Mucosa of gallbladder (tissue), 1 donor: ENCODE measurements around the gene TSEN2. TPM values are rescaled to one million over a fixed set of nuclear protein-coding genes. Genes with fewer than 3 reads are reported as not detected.
"Not testable (repeated sequence)": the region's sequence is repeated elsewhere in the genome, so short reads cannot be mapped to it uniquely, and the experiment has no call there.

Experiments used
- DNase-seq: peaks from one replicate; pipeline ENCODE4 v3.0.0-alpha.2; 2020; ENCODE audit warnings: low spot score
- total RNA-seq: library from RNA; stranded (reverse); gene quantifications from one replicate; pipeline ENCODE4 v1.2.1, GENCODE V29; 2021
- donor health status: DM: no; HTN: no; CAD: no.

The TSEN2 gene
- total RNA-seq: 13.6 TPM

GRCh38 chr3:12484198-12484982, at the start of gene TSEN2:
TSS of gene TSEN2 (plus strand) at chr3:12484480. CDS start at chr3:12489801, 5,321 bp downstream.
- peak; percentile 95 for DNase-seq

GRCh38 chr3:12436514-12437220, 47.6 kb upstream of the TSEN2 start:
- no peak for DNase-seq

GRCh38 chr3:12437221-12437605, 47.1 kb upstream of the TSEN2 start:
- no peak for DNase-seq

DNA sequence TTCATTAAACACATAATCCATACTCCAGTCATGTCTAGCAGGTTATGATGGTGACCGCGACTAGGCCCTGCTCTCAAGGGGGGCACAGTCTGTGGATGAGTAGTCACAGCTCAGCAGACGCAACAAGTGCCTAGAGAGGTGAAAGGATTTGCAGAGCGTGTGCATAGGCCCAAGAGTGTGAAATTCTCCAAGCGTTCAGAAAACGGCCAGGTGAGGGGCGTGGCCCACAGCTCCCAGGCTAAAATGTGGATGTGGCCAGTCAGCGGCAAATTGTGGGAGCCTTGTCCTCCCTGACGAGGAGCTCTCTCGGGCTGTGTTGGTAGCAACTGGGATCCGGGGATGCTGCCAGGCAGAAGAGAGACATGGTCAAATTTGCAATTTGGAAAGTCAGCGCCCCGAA, 46.4 kb upstream of the TSEN2 start:
- no peak for DNase-seq

DNA sequence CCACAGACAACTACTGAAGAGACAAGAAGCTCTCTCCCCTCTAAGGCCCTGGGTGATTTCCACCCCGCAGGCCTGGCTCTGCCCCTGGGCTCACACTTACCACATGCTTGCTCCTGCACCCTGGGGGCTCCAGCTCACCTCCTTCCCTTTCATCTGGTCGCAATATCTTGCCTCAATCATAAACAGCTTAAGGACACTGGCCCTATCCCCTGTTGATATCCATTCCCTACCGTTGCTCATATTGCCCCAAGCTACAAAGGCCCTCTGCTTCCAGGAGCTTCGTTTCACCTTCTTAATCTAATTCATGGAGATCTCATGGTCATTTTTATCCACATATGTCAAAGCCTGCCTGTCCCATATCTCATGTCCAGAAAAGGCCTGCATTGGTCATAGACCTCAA, 46.0 kb upstream of the TSEN2 start:
- no peak for DNase-seq

GRCh38 chr3:12439161-12439940, 44.9 kb upstream of the TSEN2 start:
- DNase-seq: no peak

DNA sequence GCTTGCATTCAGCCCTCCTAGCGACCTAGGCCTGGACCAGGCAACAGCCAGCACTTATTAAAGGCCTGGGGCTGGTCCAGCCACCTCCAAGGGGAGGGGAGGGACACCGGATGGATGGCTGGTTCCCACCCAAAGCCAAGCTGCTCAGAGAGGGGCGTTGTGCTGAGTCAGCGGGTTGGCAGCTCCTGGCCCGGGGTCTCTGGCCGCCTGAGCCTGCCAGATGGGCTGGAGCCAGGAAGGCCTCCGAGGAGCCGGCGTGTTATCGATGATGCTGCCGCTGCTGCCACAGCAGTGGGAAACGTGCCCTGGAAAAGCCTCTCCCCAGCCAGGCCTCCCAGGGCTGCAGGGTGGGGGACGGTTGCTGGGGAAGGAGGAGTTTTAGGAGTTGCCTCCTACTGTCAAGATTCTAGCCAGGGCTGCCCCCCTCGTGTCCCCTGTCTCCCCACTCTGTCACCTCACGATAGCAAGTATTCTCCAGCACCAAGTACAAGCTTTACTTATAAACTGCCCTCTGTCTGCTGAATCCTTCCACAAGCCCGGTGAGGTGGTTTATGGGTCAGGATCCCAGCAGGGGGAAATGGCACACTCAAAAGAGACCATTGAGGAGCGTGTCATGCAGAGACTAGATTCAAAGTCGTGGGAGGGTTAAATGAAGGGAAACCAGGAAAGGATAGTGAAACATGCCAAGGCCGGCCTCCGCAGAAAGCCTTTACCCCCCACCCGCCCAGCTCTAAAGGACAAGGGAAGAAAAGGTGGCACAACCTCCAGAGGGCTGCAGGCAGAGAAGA, 43.2 kb upstream of the TSEN2 start:
- DNase-seq: no peak

DNA sequence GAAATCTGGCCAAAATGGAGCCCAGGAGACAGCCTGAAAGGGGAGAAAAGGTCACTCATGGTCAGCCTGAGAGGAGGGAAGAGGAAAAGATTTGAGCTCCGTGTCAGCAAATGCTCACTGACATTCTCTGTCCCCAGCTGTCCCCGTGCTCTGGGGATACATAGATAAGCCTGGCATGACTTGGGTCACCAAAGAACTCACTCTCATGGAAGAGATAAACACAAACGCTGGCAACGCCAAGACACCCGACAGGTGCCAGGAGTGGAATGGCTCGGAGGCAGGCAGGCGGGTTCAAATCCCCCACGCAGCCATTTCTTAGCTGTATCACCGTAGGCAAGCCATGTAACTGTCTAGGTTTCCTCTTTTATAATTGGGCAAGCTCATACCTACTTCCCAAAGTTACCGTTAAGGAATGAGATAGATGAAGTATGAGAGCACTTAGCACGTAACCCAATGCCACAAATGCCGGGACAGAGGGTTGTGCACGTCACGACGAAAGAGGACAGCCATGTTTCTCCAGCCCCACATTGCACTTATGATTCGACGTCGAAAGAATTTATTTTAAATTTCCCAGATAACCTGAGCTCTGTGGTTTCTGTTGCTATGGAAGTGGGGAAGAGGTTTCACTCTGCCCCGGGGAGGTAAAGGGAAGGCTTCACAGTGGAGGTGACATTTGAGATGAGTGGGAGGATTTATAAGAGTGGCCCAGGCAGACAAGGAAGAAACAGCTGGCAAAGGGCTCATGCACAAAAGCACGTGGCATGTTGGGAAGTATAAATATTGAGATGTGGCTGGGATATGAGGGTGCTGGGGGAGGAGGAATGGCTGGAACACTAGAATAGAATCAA, 41.4 kb upstream of the TSEN2 start:
- DNase-seq: no peak

- DNase-seq: no peak
Measured at GRCh38 chr3:12443781-12444522, 40.3 kb upstream of the TSEN2 start.

GRCh38 chr3:12444582-12445471, 39.5 kb upstream of the TSEN2 start:
- peak; percentile 20 for DNase-seq

- no peak for DNase-seq
Measured at GRCh38 chr3:12445523-12446240, 38.6 kb upstream of the TSEN2 start.

GRCh38 chr3:12446298-12446697, 38.0 kb upstream of the TSEN2 start:
- DNase-seq: no peak

DNA sequence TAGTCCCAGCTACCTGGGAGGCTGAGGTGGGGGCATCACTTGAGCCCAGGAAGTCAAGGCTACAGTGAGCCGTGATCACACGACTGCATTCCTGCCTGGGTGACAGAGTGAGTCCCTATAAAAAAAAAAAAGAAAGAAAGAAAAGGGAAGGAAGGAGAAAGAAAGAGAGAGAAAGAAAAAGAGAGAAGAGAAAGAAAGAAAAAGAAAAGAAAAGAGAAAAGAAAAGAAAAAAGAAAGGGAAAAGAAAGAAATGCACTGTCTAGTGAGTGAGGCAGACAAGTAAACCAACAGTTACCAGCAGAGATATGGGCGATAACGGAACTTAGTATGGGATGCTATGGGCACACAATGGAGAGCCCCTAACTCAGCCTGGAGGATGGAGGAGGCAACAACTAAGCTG, 37.2 kb upstream of the TSEN2 start:
- no peak for DNase-seq

GRCh38 chr3:12448404-12449202, 35.7 kb upstream of the TSEN2 start:
- not testable (repeated sequence) for DNase-seq

DNA sequence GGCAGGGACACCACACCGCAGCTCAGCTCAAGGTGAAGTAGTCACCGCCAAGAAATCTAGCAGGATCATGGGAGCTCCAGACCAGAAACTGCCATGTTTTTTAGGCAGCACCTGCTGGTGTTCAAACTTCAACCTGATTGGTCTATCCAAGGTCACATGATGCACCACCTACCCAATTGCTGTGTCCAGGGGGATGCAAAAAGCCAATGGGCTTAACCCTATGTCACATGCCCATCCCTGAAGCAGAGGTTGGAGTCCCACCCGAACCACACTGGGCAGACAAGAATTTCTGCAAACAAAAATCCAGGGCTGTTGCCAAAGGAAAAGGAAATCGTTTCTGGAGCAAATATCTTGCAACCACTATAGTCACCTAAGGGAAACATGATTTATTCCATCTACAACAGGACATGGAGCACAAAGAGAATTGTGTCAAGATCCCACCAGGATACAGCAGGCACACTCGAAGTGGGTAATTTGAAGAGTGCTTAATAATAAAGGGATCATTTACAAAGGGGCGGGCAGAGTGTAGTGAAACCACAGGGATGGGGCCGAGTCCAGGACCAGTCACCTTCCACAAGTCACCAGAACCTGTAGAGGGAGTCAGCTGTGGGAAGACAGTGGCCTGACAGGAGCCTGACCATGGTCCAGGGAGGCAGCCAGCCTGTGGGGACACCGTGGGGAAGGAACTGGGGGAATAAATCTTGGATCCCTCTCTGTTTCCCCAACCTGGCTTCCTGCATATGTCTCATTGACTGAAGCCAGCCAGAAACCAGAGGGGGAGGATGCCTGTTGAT, 34.2 kb upstream of the TSEN2 start:
- DNase-seq: no peak

DNA sequence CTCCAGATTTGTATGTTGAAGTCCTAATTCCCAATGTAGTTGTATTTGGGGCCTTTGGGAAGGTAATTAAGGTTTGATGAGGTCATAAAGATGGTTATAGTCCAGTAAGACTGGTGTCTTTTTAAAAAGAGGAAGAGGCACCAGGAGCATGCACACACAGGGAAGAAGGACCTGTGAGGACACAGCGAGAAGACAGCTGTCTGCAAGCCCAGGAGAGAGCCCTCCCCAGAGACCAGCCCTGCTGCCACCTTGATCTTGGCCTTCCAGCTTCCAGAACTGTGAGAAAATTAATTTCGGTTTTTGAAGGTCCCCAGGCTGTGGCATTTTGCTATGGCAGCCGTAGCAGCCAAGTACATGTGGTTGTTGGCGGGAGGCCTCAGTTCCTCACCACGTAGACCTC, 32.8 kb upstream of the TSEN2 start:
- DNase-seq: no peak

- DNase-seq: no peak
Measured at GRCh38 chr3:12451960-12452359, 32.3 kb upstream of the TSEN2 start.
